ENCODE measurements around the gene PYHIN1.

DNA sequence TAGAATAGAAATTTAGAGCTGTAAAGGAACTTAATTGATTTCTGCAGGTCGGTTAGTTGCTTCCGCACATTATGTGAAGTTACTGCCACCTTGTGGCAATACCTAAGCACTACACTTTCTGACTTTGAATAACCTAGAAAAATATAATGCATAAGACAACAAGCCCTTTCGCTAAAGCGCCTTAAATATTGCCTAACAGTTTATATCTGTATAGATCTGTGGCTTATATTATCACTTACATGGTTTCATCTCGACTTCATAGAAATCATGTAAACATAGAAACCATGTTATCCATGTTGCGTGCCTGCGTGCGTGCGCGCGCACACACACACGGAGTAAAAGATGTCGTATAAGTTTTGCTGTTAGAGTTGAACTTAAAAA, 67.4 kb downstream of the PYHIN1 start:
- TF ChIP-seq CTCF (IDR thresholded peaks at IDR 0.05): peak; percentile 88 to 98 (median 90)
- TF ChIP-seq POLR2A (IDR thresholded peaks at IDR 0.05): no peak

Data from Peyer's patch (tissue), 4 donors.